T-cell (primary cell): Measurements from ENCODE around the gene P2RX3. TPM values are rescaled to one million over a fixed set of nuclear protein-coding genes. Genes with fewer than 3 reads are reported as not detected.

ENCODE experiments used
- ATAC-seq, 4 experiments: fragments of 200-7000 bp in 3 of 4; fragments of 150-1000 bp in 1 of 4; cut with Tn5 transposase; replicated peaks in 1 of 4; 1 replicate in 3 of 4; 2 replicates in 1 of 4; pipeline ENCODE4 v1.10.0; 2021; ENCODE audit warnings: moderate library complexity in 3 of 4, mild to moderate bottlenecking in 2 of 4, moderate number of reproducible peaks in 1 of 4
- CTCF ChIA-PET, 2 donors: fragments of 300-600 bp; sonication (Branson Sonifier 250); formaldehyde crosslinking; loops; one replicate each; lab custom pipeline; 2022; ENCODE audit warnings: antibody characterized with exemption in 2 of 2; lab: Charles Lee
- POLR2A ChIA-PET, 2 donors: fragments of 300-600 bp; sonication (Branson Sonifier 250); formaldehyde crosslinking; loops; one replicate each; lab custom pipeline; 2022; ENCODE audit warnings: antibody characterized with exemption in 2 of 2; lab: Charles Lee
- DNase-seq, 35 experiments: peaks; one replicate each; pipeline versions ENCODE4 v3.0.0 to v3.0.0-alpha.2; 2013 to 2023
- H3K27ac ChIP-seq: one replicate; pipeline ENCODE4 v1.5.1; 2013; ENCODE audit warnings: low read length
- H3K27me3 ChIP-seq, 2 experiments: replicated peaks in 1 of 2; 1 replicate in 1 of 2; 2 replicates in 1 of 2; pipeline versions ENCODE4 v1.6.1 to v1.7.0; 2013; ENCODE audit warnings: low read length in 1 of 2, mixed read lengths in 1 of 2; ENCODE audit not compliant: control insufficient read depth in 2 of 2, insufficient read depth in 2 of 2; ENCODE audit errors: extremely low read depth in 1 of 2
- H3K36me3 ChIP-seq, 2 donors: 1 replicate in 1 of 2; 2 replicates in 1 of 2; pipeline versions ENCODE4 v1.6.1 to v1.7.0; 2013; ENCODE audit warnings: low read length in 1 of 2; ENCODE audit not compliant: control insufficient read depth in 2 of 2, insufficient read depth in 1 of 2; ENCODE audit errors: extremely low read depth in 1 of 2
- H3K4me1 ChIP-seq, 2 experiments: 1 replicate in 1 of 2; 2 replicates in 1 of 2; pipeline versions ENCODE4 v1.6.1 to v1.7.0; 2013; ENCODE audit warnings: low read length in 2 of 2, mixed read lengths in 1 of 2; ENCODE audit not compliant: insufficient read depth in 2 of 2, control insufficient read depth in 1 of 2; ENCODE audit errors: extremely low read depth in 1 of 2
- H3K4me3 ChIP-seq, 2 donors: 1 replicate in 1 of 2; 2 replicates in 1 of 2; pipeline versions ENCODE4 v1.5.1 to v1.7.0; 2013; ENCODE audit warnings: mild to moderate bottlenecking in 2 of 2, low read length in 1 of 2, moderate library complexity in 1 of 2; ENCODE audit not compliant: control insufficient read depth in 1 of 2; ENCODE audit errors: extremely low read depth in 1 of 2
- H3K9me3 ChIP-seq: 2 replicates; pipeline ENCODE4 v1.7.0; 2013
- H3K27ac Mint-ChIP-seq, 2 donors: one replicate each; pipeline ENCODE4 v1.8.0; 2020 to 2021; ENCODE audit warnings: mild to moderate bottlenecking in 2 of 2, mixed read lengths in 2 of 2
- H3K27me3 Mint-ChIP-seq, 2 donors: one replicate each; pipeline ENCODE4 v1.8.0; 2021 to 2022; ENCODE audit warnings: mixed read lengths in 2 of 2
- H3K36me3 Mint-ChIP-seq: one replicate; pipeline ENCODE4 v1.8.0; 2021; ENCODE audit warnings: mixed read lengths
- H3K4me1 Mint-ChIP-seq, 3 donors: one replicate each; pipeline ENCODE4 v1.8.0; 2020 to 2022; ENCODE audit warnings: mixed read lengths in 3 of 3, mild to moderate bottlenecking in 1 of 3
- H3K4me3 Mint-ChIP-seq, 3 donors: one replicate each; pipeline ENCODE4 v1.8.0; 2020 to 2022; ENCODE audit warnings: mild to moderate bottlenecking in 3 of 3, mixed read lengths in 3 of 3, moderate library complexity in 3 of 3
- H3K9me3 Mint-ChIP-seq, 3 donors: one replicate each; pipeline ENCODE4 v1.8.0; 2020 to 2022; ENCODE audit warnings: mixed read lengths in 3 of 3
- WGBS: methylation state at CpG from one replicate; pipeline ENCODE4 v1.1.5; 2013; ENCODE audit warnings: missing lambda C conversion rate; ENCODE audit not compliant: insufficient coverage; 5-methylcytosine and 5-hydroxymethylcytosine counted together
- total RNA-seq, 35 experiments: library from RNA in 6 of 35; stranded (reverse) in 6 of 35; fragments of 120-200 nt in 1 of 35; gene quantifications; one replicate each; pipeline versions ENCODE4 v1.2.1 to v1.2.4 and lab custom pipeline; 2013 to 2026

P2RX3 gene
- total RNA-seq, 5 donors from 2014 or later (not counting 1 experiment from before 2014, with no cell fraction given) = not detected

DNA sequence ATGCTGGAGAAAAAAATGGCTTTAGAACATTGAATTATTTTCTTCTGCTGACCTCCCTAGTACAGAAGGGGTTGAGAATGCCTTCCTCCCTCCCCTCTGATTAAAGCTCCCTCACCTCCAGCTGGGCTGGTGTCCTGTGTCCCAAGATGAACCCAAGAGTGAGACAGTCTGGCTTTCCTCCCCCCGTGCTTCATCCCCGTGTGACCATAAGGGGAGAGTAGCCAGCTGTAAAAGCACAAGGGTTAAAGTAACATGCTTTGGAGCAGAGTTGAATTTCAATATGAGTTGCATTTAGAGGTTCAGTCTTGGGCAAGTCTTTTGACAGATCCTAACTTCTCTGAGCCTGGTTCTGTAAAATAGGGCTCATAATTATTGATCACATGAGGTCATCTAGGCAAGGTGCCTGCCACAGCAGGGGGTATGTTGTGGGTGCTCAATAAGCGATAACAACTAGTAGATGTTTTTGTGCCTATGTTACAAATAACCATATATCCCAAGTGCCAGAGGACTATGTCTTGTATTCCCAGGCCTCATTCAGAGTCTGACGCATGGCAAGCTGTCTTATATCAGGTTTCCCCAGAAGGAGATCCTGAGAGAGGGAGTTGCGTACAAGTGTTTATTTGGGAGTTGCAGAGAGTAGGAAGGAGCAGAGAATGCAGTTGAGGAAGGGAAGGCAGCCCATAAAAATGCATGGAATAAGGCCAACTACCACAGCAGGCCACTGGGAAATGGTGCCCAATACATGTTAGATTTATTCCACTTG, 48.2 kb downstream of the P2RX3 start:
- POLR2A ChIA-PET = no interaction called here
- CTCF ChIA-PET = no interaction called here
- no peak overlapping the region for H3K4me3 Mint-ChIP-seq
- ATAC-seq = no peak
- no peaks in the 10 kb centered on the region for H3K36me3 Mint-ChIP-seq
- no peaks in the 10 kb centered on the region for H3K4me1 Mint-ChIP-seq
- no peak for DNase-seq
- peaks cover 0 to 3% of the 10 kb centered on the region in 2 experiments for H3K27me3 ChIP-seq
- H3K4me1 ChIP-seq = no peaks in the 10 kb centered on the region
- 83% methylated on average over 3 of the region's 5 CpGs for WGBS
- H3K9me3 ChIP-seq = no peaks in the 10 kb centered on the region
- H3K27ac Mint-ChIP-seq = no peak overlapping the region
- H3K36me3 ChIP-seq = no peaks in the 10 kb centered on the region
- H3K4me3 ChIP-seq = no peak overlapping the region
- peaks cover 6 to 12% of the 10 kb centered on the region in 2 donors for H3K27me3 Mint-ChIP-seq
- no peaks in the 10 kb centered on the region for H3K9me3 Mint-ChIP-seq
- H3K27ac ChIP-seq = no peak overlapping the region

GRCh38 chr11:57387289-57388030, 49.3 kb downstream of the P2RX3 start:
- Mint-ChIP-seq H3K27me3 (peaks cover under 1 to 10% of the 10 kb centered on the region in 2 donors), H3K36me3 (no peaks in the 10 kb centered on the region), H3K27ac (no peak overlapping the region), H3K9me3 (no peaks in the 10 kb centered on the region), H3K4me3 (no peak overlapping the region), H3K4me1 (no peaks in the 10 kb centered on the region)
- no peaks in the 10 kb centered on the region for H3K4me1 ChIP-seq
- H3K4me3 ChIP-seq = no peak overlapping the region
- ATAC-seq (no peak), DNase-seq (no peak)
- ChIA-PET CTCF (no interaction called here), POLR2A (no interaction called here)
- no peak overlapping the region for H3K27ac ChIP-seq
- no peaks in the 10 kb centered on the region for H3K36me3 ChIP-seq
- H3K27me3 ChIP-seq = peaks cover 0 to 2% of the 10 kb centered on the region in 2 experiments
- no peaks in the 10 kb centered on the region for H3K9me3 ChIP-seq
- WGBS = 85% methylated on average over 8 of the region's 16 CpGs

GRCh38 chr11:57390535-57390934, 52.4 kb downstream of the P2RX3 start, which contains the start of gene PRG2:
Gene PRG2, minus strand, starts transcription at chr11:57390650. Its CDS starts 706 bp downstream, at chr11:57389944.
- no peaks in the 10 kb centered on the region for H3K9me3 Mint-ChIP-seq
- WGBS = 40% methylated on average over 1 of the region's 2 CpGs
- POLR2A ChIA-PET = interaction anchor here in 1 of 2 donors (0.6 kb wide), 1 partner anchor 39 kb away, joined by 5 read pairs; no protein-coding TSS in a partner anchor

GRCh38 chr11:57391111-57391510, 53.0 kb downstream of the P2RX3 start:
- CTCF ChIA-PET = no interaction called here
- no peak for ATAC-seq

More at GRCh38 chr11:57390535-57390934, 52.4 kb downstream of the P2RX3 start, which contains the start of gene PRG2:
- CTCF ChIA-PET = no interaction called here
- H3K36me3 ChIP-seq = no peaks in the 10 kb centered on the region
- H3K9me3 ChIP-seq = no peaks in the 10 kb centered on the region
- H3K27ac ChIP-seq = no peak within 1 kb of the TSS
- Mint-ChIP-seq H3K27me3 (peaks cover 0 to 4% of the 10 kb centered on the region in 2 donors), H3K36me3 (no peaks in the 10 kb centered on the region), H3K4me1 (no peaks in the 10 kb centered on the region), H3K27ac (no peak within 1 kb of the TSS), H3K4me3 (no peak within 1 kb of the TSS)
- no peak within 1 kb of the TSS for H3K4me3 ChIP-seq
- DNase-seq (no peak), ATAC-seq (no peak)
- H3K4me1 ChIP-seq = no peaks in the 10 kb centered on the region
- H3K27me3 ChIP-seq = no peaks in the 10 kb centered on the region

GRCh38 chr11:57391539-57391938, 53.4 kb downstream of the P2RX3 start:
- H3K4me3 ChIP-seq = no peak overlapping the region
- Mint-ChIP-seq H3K4me3 (no peak overlapping the region), H3K27ac (no peak overlapping the region), H3K4me1 (no peaks in the 10 kb centered on the region), H3K27me3 (peaks cover 0 to 4% of the 10 kb centered on the region in 2 donors), H3K9me3 (no peaks in the 10 kb centered on the region), H3K36me3 (no peaks in the 10 kb centered on the region)
- H3K27me3 ChIP-seq = no peaks in the 10 kb centered on the region
- ATAC-seq (no peak), DNase-seq (no peak)
- no peak overlapping the region for H3K27ac ChIP-seq
- POLR2A ChIA-PET = no interaction called here
- no peaks in the 10 kb centered on the region for H3K4me1 ChIP-seq
- CTCF ChIA-PET = no interaction called here
- no peaks in the 10 kb centered on the region for H3K36me3 ChIP-seq
- no peaks in the 10 kb centered on the region for H3K9me3 ChIP-seq
- 78% methylated on average over 1 of the region's 2 CpGs for WGBS

More at GRCh38 chr11:57391111-57391510, 53.0 kb downstream of the P2RX3 start:
- H3K9me3 ChIP-seq = no peaks in the 10 kb centered on the region
- no peaks in the 10 kb centered on the region for H3K36me3 ChIP-seq
- H3K4me1 ChIP-seq = no peaks in the 10 kb centered on the region
- no peaks in the 10 kb centered on the region for H3K9me3 Mint-ChIP-seq
- 89% methylated on average over 1 of the region's 3 CpGs for WGBS
- H3K27ac ChIP-seq = no peak overlapping the region
- no peak overlapping the region for H3K27ac Mint-ChIP-seq
- no peaks in the 10 kb centered on the region for H3K36me3 Mint-ChIP-seq
- H3K4me3 Mint-ChIP-seq = no peak overlapping the region
- H3K4me3 ChIP-seq = no peak overlapping the region
- H3K27me3 Mint-ChIP-seq = peaks cover 0 to 4% of the 10 kb centered on the region in 2 donors
- no peak for DNase-seq
- POLR2A ChIA-PET = interaction anchor here in 1 of 2 donors (0.6 kb wide), 1 partner anchor 39 kb away, joined by 5 read pairs; no protein-coding TSS in a partner anchor
- no peaks in the 10 kb centered on the region for H3K27me3 ChIP-seq
- H3K4me1 Mint-ChIP-seq = no peaks in the 10 kb centered on the region

DNA sequence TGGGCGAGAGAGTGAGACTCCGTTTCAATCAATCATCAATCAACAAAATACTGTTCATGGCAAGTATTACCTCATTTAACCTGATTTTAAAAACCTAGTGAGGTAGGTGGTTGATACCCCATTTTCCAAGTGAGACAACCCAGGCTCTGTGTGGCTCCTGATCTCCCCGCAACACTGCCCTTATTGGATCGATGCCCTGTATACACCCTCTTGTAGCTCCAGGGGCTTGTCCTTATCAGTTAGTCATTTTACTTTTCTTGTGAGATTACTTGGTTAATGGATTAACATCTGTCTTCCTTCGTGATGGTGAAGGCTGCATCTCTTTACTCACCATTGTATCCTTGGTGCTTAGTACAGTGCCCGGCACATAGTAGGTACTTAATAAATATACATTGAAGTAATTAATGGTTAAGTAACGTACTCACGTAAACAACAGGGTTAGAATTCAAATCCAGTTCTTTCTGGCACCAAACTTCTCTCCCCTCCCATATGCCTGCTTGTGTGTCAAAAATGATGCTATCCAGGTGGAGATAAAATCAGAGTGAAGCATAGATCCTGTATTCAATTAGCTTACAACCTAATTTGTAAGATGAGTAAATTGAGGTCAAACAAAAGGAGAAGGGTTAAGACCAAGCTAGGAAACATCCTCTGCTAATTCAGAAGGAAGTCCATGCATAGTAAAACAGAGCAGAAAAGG, 54.1 kb downstream of the P2RX3 start:
- ChIA-PET CTCF (no interaction called here), POLR2A (no interaction called here)
- DNase-seq (no peak), ATAC-seq (no peak)
- Mint-ChIP-seq H3K9me3 (no peaks in the 10 kb centered on the region), H3K36me3 (no peaks in the 10 kb centered on the region), H3K27ac (no peak overlapping the region), H3K4me1 (no peaks in the 10 kb centered on the region), H3K4me3 (no peak overlapping the region), H3K27me3 (peaks cover 0 to 4% of the 10 kb centered on the region in 2 donors)
- no CpG with 5 or more reads among the region's 8 CpGs for WGBS
- Histone ChIP-seq H3K36me3 (no peaks in the 10 kb centered on the region), H3K9me3 (no peaks in the 10 kb centered on the region), H3K4me3 (no peak overlapping the region), H3K4me1 (no peaks in the 10 kb centered on the region), H3K27me3 (no peaks in the 10 kb centered on the region), H3K27ac (no peak overlapping the region)
